HepG2 (cell line): ENCODE results near the gene THADA. TPM values are rescaled to one million over a fixed set of nuclear protein-coding genes. Genes with fewer than 3 reads are reported as not detected.

Experiments used
- BCL6 ChIP-seq: IDR thresholded peaks from 2 replicates; pipeline ENCODE4 v1.6.1; 2016; ENCODE audit warnings: missing genetic modification reagents, missing compliant biosample characterization
- FOXJ3 ChIP-seq: sonication (generic); formaldehyde crosslinking; IDR thresholded peaks from 2 replicates; pipeline ENCODE4 v1.4.0; 2020; ENCODE audit warnings: missing genetic modification reagents, mild to moderate bottlenecking, borderline replicate concordance
- KAT8 ChIP-seq: IDR thresholded peaks from 2 replicates; pipeline ENCODE4 v1.6.1; 2016; ENCODE audit warnings: missing genetic modification reagents, missing compliant biosample characterization
- KLF12 ChIP-seq: sonication (generic); formaldehyde crosslinking; IDR thresholded peaks from 2 replicates; pipeline ENCODE4 v1.4.0; 2020; ENCODE audit warnings: missing genetic modification reagents, borderline replicate concordance
- PLRG1 ChIP-seq: fragments of 450-650 bp; conservative IDR thresholded peaks from 2 replicates; pipeline ENCODE4 v1.6.1; 2016
- POLR2AphosphoS5 ChIP-seq: IDR thresholded peaks from 2 replicates; pipeline ENCODE4 v1.6.1; 2012; ENCODE audit warnings: low read depth, low read length
- RFX3 ChIP-seq: IDR thresholded peaks from 2 replicates; pipeline ENCODE4 v1.6.1; 2016; ENCODE audit warnings: missing biosample characterization, missing genetic modification reagents
- SATB2 ChIP-seq: sonication (generic); formaldehyde crosslinking; IDR thresholded peaks from 2 replicates; pipeline ENCODE4 v1.5.0; 2020; ENCODE audit warnings: missing genetic modification reagents
- SPEN ChIP-seq: sonication (generic); formaldehyde crosslinking; IDR thresholded peaks from 2 replicates; pipeline ENCODE4 v1.5.1; 2020; ENCODE audit warnings: low read depth, mild to moderate bottlenecking, missing genetic modification reagents
- ZBTB3 ChIP-seq: sonication (generic); formaldehyde crosslinking; IDR thresholded peaks from 2 replicates; pipeline ENCODE4 v1.4.0; 2020; ENCODE audit warnings: low read depth, mild to moderate bottlenecking, moderate library complexity, missing genetic modification reagents, borderline replicate concordance
- ZKSCAN1 ChIP-seq: fragments of 150-350 bp; IDR thresholded peaks from 2 replicates; pipeline ENCODE4 v1.6.1; 2014; ENCODE audit warnings: low read length
- ZNF678 ChIP-seq: sonication (generic); formaldehyde crosslinking; IDR thresholded peaks from 2 replicates; pipeline ENCODE4 v1.4.0; 2020; ENCODE audit warnings: mild to moderate bottlenecking, missing genetic modification reagents
- ZNF749 ChIP-seq: sonication (generic); formaldehyde crosslinking; IDR thresholded peaks from 2 replicates; pipeline ENCODE4 v1.8.0; 2022; ENCODE audit warnings: mild to moderate bottlenecking, missing genetic modification reagents, moderate library complexity, borderline replicate concordance
- ZNF782 ChIP-seq: sonication (generic); formaldehyde crosslinking; IDR thresholded peaks from 2 replicates; pipeline ENCODE4 v1.4.0; 2020; ENCODE audit warnings: missing genetic modification reagents, mild to moderate bottlenecking, borderline replicate concordance
- ZSCAN20 ChIP-seq: sonication (generic); formaldehyde crosslinking; IDR thresholded peaks from 2 replicates; pipeline ENCODE4 v1.4.0; 2020; ENCODE audit warnings: missing genetic modification reagents, mild to moderate bottlenecking, borderline replicate concordance
- polyA plus RNA-seq, 8 experiments: library from polyadenylated mRNA; depleted of rRNA in 3 of 8; stranded (reverse) in 7 of 8; unstranded in 1 of 8; fragments of >200 nt; fragmentation: Illumina TruSeq in 4 of 8; extraction: Trizol in 4 of 8; gene quantifications; 2 replicates each; pipeline versions ENCODE4 v1.2.1 to v1.2.3, GENCODE V29; 2011 to 2016; ENCODE audit warnings: low read depth in 4 of 8, missing spikeins in 1 of 8, mixed read lengths in 1 of 8; ENCODE audit not compliant: insufficient read depth in 1 of 8
- total RNA-seq, 5 experiments: library from RNA; depleted of rRNA; stranded (reverse); fragments of >200 nt; fragmentation: Illumina TruSeq; extraction: Trizol; gene quantifications; 2 replicates each; pipeline ENCODE4 v1.2.3, GENCODE V29; 2016; ENCODE audit warnings: low read depth in 1 of 5
- TF ChIP-seq, protein P1 (sequence below): sonication (generic); formaldehyde crosslinking; IDR thresholded peaks from 2 replicates; pipeline ENCODE4 v1.4.0; 2020; ENCODE audit warnings: missing genetic modification reagents, borderline replicate concordance
- TF ChIP-seq, protein P2 (sequence below): sonication (generic); formaldehyde crosslinking; IDR thresholded peaks from 2 replicates; pipeline ENCODE4 v1.4.0; 2020; ENCODE audit warnings: missing genetic modification reagents
- TF ChIP-seq, protein P3 (sequence below): sonication (generic); formaldehyde crosslinking; IDR thresholded peaks from 2 replicates; pipeline ENCODE4 v1.5.0; 2020; ENCODE audit warnings: missing genetic modification reagents
- TF ChIP-seq, protein P4 (sequence below): sonication (generic); formaldehyde crosslinking; IDR thresholded peaks from 2 replicates; pipeline ENCODE4 v1.8.0; 2022; ENCODE audit warnings: missing genetic modification reagents, mild to moderate bottlenecking, borderline replicate concordance

The THADA gene
- total and polyA plus RNA-seq, 2 of the 13 experiments (the other 11 are each of a cell fraction or from before 2014, with no cell fraction given): 12.7 to 21.7 TPM

DNA sequence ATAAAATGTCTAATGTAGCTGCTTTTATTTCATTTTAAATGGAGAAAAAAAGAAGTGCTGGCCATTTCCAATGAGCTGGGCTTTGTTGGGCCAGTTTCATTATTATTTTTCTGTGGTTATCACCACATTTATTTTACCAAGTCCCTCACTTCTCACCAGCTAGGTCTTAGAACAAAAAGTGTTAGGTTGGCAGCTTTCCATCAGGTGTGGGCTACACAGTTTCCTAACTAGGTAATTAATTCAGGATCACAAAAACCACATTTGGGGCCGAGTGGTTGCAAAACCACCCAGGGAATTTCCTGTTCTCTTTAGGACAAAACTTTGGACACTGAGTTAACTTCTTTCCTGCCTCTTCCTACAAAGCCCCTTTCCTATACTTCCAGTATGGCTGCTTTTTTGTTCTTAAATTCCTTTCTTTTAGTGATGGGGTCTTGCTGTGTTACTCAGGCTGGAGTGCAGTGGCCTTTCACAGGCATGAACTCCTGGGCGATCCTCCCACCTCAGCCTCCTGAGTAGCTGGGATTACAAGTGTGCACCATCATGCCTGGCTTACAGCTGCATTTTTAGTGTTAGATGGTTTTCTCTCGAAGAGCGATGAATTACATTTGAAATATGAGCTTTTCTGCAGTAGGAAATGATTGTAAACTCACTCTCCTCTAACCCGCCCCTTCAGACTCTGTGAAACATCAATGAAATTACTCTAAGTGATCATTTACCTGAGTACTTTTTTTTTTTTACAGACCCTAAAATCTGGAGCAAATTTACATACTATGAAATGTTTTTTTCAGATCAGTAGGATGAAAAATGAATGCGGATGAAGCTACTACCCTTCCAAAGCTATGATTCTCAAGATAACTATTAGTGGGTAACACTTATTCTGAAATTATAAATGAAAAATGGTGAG is 366.8 kb downstream of the THADA start (continued):
- TF ChIP-seq, protein P1, sequence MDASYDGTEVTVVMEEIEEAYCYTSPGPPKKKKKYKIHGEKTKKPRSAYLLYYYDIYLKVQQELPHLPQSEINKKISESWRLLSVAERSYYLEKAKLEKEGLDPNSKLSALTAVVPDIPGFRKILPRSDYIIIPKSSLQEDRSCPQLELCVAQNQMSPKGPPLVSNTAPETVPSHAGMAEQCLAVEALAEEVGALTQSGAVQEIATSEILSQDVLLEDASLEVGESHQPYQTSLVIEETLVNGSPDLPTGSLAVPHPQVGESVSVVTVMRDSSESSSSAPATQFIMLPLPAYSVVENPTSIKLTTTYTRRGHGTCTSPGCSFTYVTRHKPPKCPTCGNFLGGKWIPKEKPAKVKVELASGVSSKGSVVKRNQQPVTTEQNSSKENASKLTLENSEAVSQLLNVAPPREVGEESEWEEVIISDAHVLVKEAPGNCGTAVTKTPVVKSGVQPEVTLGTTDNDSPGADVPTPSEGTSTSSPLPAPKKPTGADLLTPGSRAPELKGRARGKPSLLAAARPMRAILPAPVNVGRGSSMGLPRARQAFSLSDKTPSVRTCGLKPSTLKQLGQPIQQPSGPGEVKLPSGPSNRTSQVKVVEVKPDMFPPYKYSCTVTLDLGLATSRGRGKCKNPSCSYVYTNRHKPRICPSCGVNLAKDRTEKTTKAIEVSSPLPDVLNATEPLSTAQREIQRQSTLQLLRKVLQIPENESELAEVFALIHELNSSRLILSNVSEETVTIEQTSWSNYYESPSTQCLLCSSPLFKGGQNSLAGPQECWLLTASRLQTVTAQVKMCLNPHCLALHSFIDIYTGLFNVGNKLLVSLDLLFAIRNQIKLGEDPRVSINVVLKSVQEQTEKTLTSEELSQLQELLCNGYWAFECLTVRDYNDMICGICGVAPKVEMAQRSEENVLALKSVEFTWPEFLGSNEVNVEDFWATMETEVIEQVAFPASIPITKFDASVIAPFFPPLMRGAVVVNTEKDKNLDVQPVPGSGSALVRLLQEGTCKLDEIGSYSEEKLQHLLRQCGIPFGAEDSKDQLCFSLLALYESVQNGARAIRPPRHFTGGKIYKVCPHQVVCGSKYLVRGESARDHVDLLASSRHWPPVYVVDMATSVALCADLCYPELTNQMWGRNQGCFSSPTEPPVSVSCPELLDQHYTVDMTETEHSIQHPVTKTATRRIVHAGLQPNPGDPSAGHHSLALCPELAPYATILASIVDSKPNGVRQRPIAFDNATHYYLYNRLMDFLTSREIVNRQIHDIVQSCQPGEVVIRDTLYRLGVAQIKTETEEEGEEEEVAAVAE: no peak
- no peak; the same call in 1 of the 2 replicates for TF ChIP-seq POLR2AphosphoS5
- TF ChIP-seq, protein P2, sequence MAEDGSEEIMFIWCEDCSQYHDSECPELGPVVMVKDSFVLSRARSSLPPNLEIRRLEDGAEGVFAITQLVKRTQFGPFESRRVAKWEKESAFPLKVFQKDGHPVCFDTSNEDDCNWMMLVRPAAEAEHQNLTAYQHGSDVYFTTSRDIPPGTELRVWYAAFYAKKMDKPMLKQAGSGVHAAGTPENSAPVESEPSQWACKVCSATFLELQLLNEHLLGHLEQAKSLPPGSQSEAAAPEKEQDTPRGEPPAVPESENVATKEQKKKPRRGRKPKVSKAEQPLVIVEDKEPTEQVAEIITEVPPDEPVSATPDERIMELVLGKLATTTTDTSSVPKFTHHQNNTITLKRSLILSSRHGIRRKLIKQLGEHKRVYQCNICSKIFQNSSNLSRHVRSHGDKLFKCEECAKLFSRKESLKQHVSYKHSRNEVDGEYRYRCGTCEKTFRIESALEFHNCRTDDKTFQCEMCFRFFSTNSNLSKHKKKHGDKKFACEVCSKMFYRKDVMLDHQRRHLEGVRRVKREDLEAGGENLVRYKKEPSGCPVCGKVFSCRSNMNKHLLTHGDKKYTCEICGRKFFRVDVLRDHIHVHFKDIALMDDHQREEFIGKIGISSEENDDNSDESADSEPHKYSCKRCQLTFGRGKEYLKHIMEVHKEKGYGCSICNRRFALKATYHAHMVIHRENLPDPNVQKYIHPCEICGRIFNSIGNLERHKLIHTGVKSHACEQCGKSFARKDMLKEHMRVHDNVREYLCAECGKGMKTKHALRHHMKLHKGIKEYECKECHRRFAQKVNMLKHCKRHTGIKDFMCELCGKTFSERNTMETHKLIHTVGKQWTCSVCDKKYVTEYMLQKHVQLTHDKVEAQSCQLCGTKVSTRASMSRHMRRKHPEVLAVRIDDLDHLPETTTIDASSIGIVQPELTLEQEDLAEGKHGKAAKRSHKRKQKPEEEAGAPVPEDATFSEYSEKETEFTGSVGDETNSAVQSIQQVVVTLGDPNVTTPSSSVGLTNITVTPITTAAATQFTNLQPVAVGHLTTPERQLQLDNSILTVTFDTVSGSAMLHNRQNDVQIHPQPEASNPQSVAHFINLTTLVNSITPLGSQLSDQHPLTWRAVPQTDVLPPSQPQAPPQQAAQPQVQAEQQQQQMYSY (CRISPR knock-in tag): peak; percentile 46; the same call in 1 of the 2 replicates
- TF ChIP-seq PLRG1: no peak
- TF ChIP-seq KLF12 (CRISPR knock-in tag): 0 out of 2 replicates have a peak, but pooled peaks have one; percentile 39
- no peak for TF ChIP-seq ZNF782 (CRISPR knock-in tag)
- TF ChIP-seq ZSCAN20 (CRISPR knock-in tag): 0 out of 2 replicates have a peak, but pooled peaks have one; percentile 54
- TF ChIP-seq ZNF678 (CRISPR knock-in tag): no peak
- 0 out of 2 replicates have a peak, but pooled peaks have one; percentile 32 for TF ChIP-seq SATB2 (CRISPR knock-in tag)
- peak; percentile 65; the same call in 1 of the 2 replicates for TF ChIP-seq FOXJ3
- no peak for TF ChIP-seq ZNF749 (CRISPR knock-in tag)
- TF ChIP-seq, protein P3, sequence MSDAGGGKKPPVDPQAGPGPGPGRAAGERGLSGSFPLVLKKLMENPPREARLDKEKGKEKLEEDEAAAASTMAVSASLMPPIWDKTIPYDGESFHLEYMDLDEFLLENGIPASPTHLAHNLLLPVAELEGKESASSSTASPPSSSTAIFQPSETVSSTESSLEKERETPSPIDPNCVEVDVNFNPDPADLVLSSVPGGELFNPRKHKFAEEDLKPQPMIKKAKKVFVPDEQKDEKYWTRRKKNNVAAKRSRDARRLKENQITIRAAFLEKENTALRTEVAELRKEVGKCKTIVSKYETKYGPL: peak; percentile 51; the same call in 1 of the 2 replicates
- TF ChIP-seq BCL6 (CRISPR knock-in tag): no peak
- no peak for TF ChIP-seq ZKSCAN1
- TF ChIP-seq ZBTB3 (CRISPR knock-in tag): no peak
- TF ChIP-seq, protein P4, sequence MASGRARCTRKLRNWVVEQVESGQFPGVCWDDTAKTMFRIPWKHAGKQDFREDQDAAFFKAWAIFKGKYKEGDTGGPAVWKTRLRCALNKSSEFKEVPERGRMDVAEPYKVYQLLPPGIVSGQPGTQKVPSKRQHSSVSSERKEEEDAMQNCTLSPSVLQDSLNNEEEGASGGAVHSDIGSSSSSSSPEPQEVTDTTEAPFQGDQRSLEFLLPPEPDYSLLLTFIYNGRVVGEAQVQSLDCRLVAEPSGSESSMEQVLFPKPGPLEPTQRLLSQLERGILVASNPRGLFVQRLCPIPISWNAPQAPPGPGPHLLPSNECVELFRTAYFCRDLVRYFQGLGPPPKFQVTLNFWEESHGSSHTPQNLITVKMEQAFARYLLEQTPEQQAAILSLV (CRISPR knock-in tag): no peak
- no peak for TF ChIP-seq RFX3 (CRISPR knock-in tag)
- 0 out of 2 replicates have a peak, but pooled peaks have one; percentile 5 for TF ChIP-seq KAT8 (CRISPR knock-in tag)
- TF ChIP-seq SPEN (CRISPR knock-in tag): no peak
